ENCODE results near the gene ZNF326. TPM values are rescaled to one million over a fixed set of nuclear protein-coding genes. Genes with fewer than 3 reads are reported as not detected.
"Not testable (repeated sequence)": the region's sequence is repeated elsewhere in the genome, so short reads cannot be mapped to it uniquely, and the experiment has no call there.

Gene ZNF326
- total and polyA plus RNA-seq, 2 experiments from 2014 or later: 16.5 to 36.1 TPM

DNA sequence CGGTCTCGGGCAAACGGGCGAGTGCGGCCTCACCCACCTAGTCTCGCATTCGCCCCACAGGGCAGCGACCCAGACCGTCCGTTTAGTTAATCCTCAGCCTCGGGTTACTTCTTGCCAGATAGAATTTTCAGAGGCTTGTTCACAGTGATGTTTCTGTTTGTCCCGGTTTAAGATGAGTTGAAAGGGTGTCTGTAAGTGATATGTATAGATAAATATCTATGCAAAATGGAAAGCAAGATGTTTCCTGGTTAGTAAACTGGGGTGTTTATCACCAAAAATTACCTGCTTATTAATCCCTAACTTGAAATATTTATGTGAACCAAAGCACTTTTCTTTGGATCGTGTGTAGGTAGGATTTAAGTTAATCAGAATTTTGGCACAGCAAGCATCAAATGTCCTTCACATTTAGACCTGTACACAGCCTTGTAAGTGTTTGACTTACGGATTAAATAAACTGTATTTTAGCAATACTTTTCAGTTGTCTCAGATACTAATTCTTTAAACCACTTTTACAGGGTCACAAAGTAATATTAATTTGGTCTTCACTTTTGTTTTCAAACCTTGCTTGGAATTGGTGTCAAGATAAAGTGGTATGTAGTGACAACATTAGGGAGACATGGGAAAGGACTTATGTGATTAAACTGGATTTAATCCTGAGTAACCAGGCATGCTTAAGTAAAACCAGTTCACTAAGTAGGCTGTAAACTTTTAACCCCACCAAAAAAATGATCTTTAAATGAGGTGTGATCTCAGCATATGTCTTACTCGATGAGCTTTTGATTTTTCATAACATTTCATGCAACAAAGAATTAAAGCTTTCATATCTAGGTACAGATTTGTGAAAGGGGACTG lies 914 bp downstream of the ZNF326 start:
- TF ChIP-seq, protein P1, sequence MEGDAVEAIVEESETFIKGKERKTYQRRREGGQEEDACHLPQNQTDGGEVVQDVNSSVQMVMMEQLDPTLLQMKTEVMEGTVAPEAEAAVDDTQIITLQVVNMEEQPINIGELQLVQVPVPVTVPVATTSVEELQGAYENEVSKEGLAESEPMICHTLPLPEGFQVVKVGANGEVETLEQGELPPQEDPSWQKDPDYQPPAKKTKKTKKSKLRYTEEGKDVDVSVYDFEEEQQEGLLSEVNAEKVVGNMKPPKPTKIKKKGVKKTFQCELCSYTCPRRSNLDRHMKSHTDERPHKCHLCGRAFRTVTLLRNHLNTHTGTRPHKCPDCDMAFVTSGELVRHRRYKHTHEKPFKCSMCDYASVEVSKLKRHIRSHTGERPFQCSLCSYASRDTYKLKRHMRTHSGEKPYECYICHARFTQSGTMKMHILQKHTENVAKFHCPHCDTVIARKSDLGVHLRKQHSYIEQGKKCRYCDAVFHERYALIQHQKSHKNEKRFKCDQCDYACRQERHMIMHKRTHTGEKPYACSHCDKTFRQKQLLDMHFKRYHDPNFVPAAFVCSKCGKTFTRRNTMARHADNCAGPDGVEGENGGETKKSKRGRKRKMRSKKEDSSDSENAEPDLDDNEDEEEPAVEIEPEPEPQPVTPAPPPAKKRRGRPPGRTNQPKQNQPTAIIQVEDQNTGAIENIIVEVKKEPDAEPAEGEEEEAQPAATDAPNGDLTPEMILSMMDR (IDR thresholded peaks at IDR 0.05; ENCODE audit: low read depth, low read length): no peak
- Histone ChIP-seq H3K27ac (peak overlapping the region; percentile 97), H3K4me1 (ENCODE audit: low read depth) (peaks cover 34% of the 10 kb centered on the region), H3K9me3 (ENCODE audit: low read depth) (no peaks in the 10 kb centered on the region), H3K4me3 (peak overlapping the region; percentile 84), H3K36me3 (peaks cover 3% of the 10 kb centered on the region), H3K27me3 (no peaks in the 10 kb centered on the region)
- no peak for DNase-seq (ENCODE audit: low read depth in 1 of 2, low spot score in 1 of 2)

DNA sequence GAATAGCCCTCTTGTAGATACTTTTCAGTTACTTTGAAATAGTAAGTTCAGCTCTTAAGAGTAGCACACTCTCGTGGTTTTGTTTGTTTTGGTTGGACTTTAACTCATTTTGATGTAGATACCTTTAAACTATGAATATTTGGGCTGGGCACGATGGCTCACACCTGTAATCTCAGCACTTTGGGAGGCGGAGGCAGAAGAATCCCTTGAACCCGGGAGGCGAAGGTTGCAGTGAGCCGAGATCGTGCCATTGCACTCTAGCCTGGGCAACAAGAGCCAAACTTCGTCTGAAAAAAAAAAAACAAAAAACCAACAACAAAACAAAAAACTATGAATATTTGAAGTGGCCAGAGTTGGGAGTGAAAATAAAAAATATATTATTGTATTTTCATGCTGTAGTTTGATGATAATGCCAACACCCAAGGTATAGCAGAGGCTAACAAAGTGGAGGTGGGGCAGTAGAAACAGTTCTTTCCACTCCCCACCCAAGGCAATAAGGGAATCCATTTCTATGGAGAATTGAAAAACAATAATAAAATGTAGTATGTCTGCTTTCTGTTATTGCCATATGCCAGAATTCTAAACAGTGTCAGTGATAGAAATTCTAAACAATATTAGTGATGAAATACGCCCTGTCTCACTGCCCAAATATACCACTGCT lies 1.7 kb downstream of the ZNF326 start:
- Histone ChIP-seq H3K27ac (peak overlapping the region; percentile 97), H3K4me1 (ENCODE audit: low read depth) (peaks cover 28% of the 10 kb centered on the region), H3K9me3 (ENCODE audit: low read depth) (no peaks in the 10 kb centered on the region), H3K4me3 (peak overlapping the region; percentile 84), H3K36me3 (peaks cover 3% of the 10 kb centered on the region), H3K27me3 (no peaks in the 10 kb centered on the region)
- TF ChIP-seq, protein P1 (IDR thresholded peaks at IDR 0.05; ENCODE audit: low read depth, low read length): no peak
- DNase-seq (ENCODE audit: low read depth in 1 of 2, low spot score in 1 of 2): no peak

DNA sequence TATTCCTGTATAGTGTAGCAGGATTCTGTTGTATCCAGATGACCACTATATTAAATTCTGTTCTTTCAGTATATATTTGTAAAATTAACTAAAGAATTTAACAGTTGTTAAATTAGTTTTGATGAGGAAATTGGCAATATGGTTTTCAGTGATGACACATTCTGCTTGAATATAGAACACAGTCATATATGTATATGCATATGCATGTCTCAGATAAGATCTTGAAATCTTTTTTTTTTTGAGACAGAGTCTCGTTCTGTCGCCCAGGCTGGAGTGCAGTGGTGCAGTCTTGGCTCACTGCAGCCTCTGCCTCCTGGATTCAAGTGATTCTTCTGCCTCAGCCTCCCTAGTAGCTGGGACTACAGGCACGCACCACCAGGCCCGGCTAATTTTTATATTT lies 2.2 kb downstream of the ZNF326 start:
- H3K9me3 ChIP-seq (ENCODE audit: low read depth); DNase-seq (ENCODE audit: low read depth in 1 of 2, low spot score in 1 of 2); H3K36me3 ChIP-seq; H3K27ac ChIP-seq; H3K27me3 ChIP-seq: not testable (repeated sequence)
- peak overlapping the region; percentile 84 for H3K4me3 ChIP-seq
- peaks cover 22% of the 10 kb centered on the region for H3K4me1 ChIP-seq (ENCODE audit: low read depth)

DNA sequence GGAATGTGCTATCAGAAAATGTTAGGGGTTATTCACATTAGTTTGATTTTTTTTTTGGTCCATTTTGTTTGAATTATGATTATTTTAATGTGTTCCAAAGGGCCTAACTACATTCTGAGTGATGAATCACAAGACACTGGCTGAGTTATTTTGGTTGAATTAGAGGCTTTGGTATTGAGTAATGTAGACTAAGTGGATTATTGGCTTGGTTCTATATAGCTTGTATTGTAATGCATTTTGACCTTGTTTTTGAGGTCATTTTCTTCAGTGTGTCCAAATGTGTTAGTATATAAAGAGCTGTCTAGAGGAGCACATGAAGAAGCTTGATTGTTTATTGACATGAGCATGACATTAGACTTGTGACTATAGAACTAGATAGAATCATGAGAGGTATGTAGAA lies 3.4 kb downstream of the ZNF326 start:
- Histone ChIP-seq H3K9me3 (ENCODE audit: low read depth) (no peaks in the 10 kb centered on the region), H3K4me1 (ENCODE audit: low read depth) (peaks cover 22% of the 10 kb centered on the region), H3K36me3 (peaks cover 3% of the 10 kb centered on the region), H3K27ac (no peak overlapping the region), H3K4me3 (no peak overlapping the region), H3K27me3 (no peaks in the 10 kb centered on the region)
- TF ChIP-seq, protein P1 (IDR thresholded peaks at IDR 0.05; ENCODE audit: low read depth, low read length): no peak
- no peak for DNase-seq (ENCODE audit: low read depth in 1 of 2, low spot score in 1 of 2)

DNA sequence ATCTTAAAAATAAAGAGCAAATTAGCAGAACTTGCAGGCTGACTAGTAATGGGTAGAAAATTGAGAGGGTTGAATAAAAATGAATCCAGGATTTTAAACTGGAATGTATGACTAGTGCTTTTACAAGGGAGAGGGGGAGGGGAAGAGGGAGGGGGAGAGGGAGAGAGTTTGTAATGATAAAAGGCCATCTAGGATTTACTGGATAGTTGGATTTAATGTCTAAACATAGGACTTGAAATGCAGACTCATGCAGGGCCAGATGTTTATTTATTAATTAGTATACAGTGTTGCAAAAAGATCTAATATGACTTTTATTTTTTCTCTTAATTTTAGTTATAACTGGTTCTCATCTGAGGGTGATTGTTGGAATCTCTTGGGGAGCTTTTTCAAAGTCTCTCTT lies 4.3 kb downstream of the ZNF326 start:
- no peaks in the 10 kb centered on the region for H3K9me3 ChIP-seq (ENCODE audit: low read depth)
- peaks cover 22% of the 10 kb centered on the region for H3K4me1 ChIP-seq (ENCODE audit: low read depth)
- no peak for DNase-seq (ENCODE audit: low read depth in 1 of 2, low spot score in 1 of 2)
- H3K27ac ChIP-seq: no peak overlapping the region
- H3K27me3 ChIP-seq: no peaks in the 10 kb centered on the region
- TF ChIP-seq, protein P1 (IDR thresholded peaks at IDR 0.05; ENCODE audit: low read depth, low read length): no peak
- H3K4me3 ChIP-seq: no peak overlapping the region
- H3K36me3 ChIP-seq: peaks cover 3% of the 10 kb centered on the region

DNA sequence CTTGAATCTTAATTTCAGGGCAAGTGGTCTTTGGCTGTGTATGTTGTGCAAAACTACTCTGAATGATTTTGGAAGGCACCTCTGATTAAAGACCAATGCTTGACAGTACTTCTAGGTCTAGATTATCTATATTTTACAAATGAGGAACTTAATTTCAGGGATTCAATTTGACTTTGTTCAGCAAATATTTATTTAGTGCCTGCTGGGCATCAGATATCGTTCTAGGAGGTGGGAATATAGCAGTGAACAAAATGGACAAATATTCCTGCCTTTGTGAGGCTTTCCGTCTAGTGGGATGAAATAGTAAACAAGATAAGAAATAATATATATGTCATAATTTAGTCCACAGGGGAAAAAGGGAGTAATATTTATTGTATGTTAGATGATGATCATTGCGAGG lies 4.7 kb downstream of the ZNF326 start:
- DNase-seq (ENCODE audit: low read depth in 1 of 2, low spot score in 1 of 2): no peak
- Histone ChIP-seq H3K27ac (no peak overlapping the region), H3K36me3 (peaks cover 3% of the 10 kb centered on the region), H3K4me3 (no peak overlapping the region), H3K9me3 (ENCODE audit: low read depth) (no peaks in the 10 kb centered on the region), H3K4me1 (ENCODE audit: low read depth) (peaks cover 22% of the 10 kb centered on the region), H3K27me3 (no peaks in the 10 kb centered on the region)
- TF ChIP-seq, protein P1 (IDR thresholded peaks at IDR 0.05; ENCODE audit: low read depth, low read length): no peak

Data from cardiac muscle cell (in vitro differentiated cells and primary cell).